Measurements from ENCODE around the gene FZR1. TPM values are rescaled to one million over a fixed set of nuclear protein-coding genes. Genes with fewer than 3 reads are reported as not detected.

FZR1 gene
- total RNA-seq, 1 experiment from 2014 or later: 51.4 TPM

DNA sequence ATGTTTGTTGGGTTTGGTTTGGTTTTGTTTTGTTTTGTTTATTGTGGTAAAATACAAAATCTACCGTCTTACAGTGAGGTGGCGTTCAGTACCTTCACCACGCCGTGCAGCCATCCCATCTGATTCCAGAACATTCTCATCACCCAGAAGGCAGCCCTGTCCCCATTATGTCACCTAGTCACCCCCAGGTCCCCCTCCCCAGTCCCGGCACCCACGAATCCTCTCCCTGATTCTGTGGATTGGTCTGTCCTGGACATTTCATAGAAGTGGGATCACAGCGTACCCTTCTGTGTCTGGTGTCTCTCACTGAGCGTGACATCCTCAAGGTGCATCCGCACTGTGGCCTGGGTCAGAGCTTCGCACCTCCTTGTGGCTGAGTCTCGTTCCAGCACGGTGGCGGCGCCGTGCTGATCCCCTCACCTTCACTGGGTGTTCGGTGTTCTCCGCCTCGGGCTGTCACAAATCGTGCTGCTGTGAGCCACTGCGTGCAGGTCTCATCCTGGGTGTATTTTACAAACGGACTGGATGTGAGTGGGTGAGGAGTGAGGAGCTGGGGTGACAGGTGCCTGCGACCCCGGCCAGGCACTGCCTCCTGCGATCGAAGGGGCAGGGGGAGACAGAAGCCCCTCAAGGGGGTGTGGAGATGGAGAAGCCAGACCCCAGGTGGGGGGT, 32.3 kb downstream of the FZR1 start:
- no peak overlapping the region for H2BK120ac ChIP-seq (ENCODE audit: low read depth, low read length, poor library complexity, severe bottlenecking)
- H3K9me3 Mint-ChIP-seq: no peaks in the 10 kb centered on the region
- no peak overlapping the region for H3K27ac ChIP-seq (ENCODE audit: insufficient read length, low read depth, low read length)
- no peak for DNase-seq
- no peaks in the 10 kb centered on the region for H3K27me3 ChIP-seq (ENCODE audit: insufficient read depth, low read length)
- no peaks in the 10 kb centered on the region for H3K9me3 ChIP-seq (ENCODE audit: control insufficient read depth, low read depth, low read length)
- no peak overlapping the region for H2BK12ac ChIP-seq (ENCODE audit: insufficient read length, low read depth, low read length)
- no peak overlapping the region for H3K4me2 ChIP-seq (ENCODE audit: insufficient read depth, insufficient read length, low read length)
- no peaks in the 10 kb centered on the region for H3K23me2 ChIP-seq (ENCODE audit: insufficient read length, low read depth, low read length, poor library complexity, severe bottlenecking)
- no peak overlapping the region for H2AFZ ChIP-seq (ENCODE audit: low read length)
- no peak overlapping the region for H3K23ac ChIP-seq (ENCODE audit: insufficient read length, low read depth, low read length)
- no peak overlapping the region for H2AK5ac ChIP-seq (ENCODE audit: insufficient read length, low read length)
- no peak overlapping the region for H3K4ac ChIP-seq (ENCODE audit: low read depth, low read length)
- H3K36me3 Mint-ChIP-seq (ENCODE audit: insufficient read depth in 1 of 3, low read depth in 3 of 3): peaks cover 13 to 42% (median 41%) of the 10 kb centered on the region in 3 experiments; a peak in 6 of 7 replicates
- no peak overlapping the region for H3T11ph ChIP-seq (ENCODE audit: low read length)
- no peaks in the 10 kb centered on the region for H4K20me1 ChIP-seq (ENCODE audit: control insufficient read depth, insufficient read depth, insufficient read length)
- H3K18ac ChIP-seq (ENCODE audit: insufficient read length, low read depth, low read length): no peak overlapping the region
- no peak overlapping the region for H4K91ac ChIP-seq (ENCODE audit: insufficient read length, low read depth, low read length)
- H3K56ac ChIP-seq (ENCODE audit: insufficient read length, low read depth, low read length): no peak overlapping the region
- no peak overlapping the region for H3K9ac ChIP-seq (ENCODE audit: extremely low read depth, insufficient read length, low read length)
- no peak overlapping the region for H4K8ac ChIP-seq (replicated peaks; ENCODE audit: insufficient read length, low read depth, low read length)
- TF ChIP-seq, protein P1, sequence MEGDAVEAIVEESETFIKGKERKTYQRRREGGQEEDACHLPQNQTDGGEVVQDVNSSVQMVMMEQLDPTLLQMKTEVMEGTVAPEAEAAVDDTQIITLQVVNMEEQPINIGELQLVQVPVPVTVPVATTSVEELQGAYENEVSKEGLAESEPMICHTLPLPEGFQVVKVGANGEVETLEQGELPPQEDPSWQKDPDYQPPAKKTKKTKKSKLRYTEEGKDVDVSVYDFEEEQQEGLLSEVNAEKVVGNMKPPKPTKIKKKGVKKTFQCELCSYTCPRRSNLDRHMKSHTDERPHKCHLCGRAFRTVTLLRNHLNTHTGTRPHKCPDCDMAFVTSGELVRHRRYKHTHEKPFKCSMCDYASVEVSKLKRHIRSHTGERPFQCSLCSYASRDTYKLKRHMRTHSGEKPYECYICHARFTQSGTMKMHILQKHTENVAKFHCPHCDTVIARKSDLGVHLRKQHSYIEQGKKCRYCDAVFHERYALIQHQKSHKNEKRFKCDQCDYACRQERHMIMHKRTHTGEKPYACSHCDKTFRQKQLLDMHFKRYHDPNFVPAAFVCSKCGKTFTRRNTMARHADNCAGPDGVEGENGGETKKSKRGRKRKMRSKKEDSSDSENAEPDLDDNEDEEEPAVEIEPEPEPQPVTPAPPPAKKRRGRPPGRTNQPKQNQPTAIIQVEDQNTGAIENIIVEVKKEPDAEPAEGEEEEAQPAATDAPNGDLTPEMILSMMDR (conservative IDR thresholded peaks at IDR 0.05): no peak
- no peaks in the 10 kb centered on the region for H3K79me1 ChIP-seq (ENCODE audit: insufficient read depth, low read depth, low read length, poor library complexity, severe bottlenecking)
- no peaks in the 10 kb centered on the region; the same call in 1 of the 2 replicates for H3K27me3 Mint-ChIP-seq (ENCODE audit: low read depth)
- no peak overlapping the region for H3K4me3 Mint-ChIP-seq
- no peak overlapping the region for H2BK5ac ChIP-seq (ENCODE audit: insufficient read length, low read length)
- H3K4me1 Mint-ChIP-seq: peaks cover 6 to 14% of the 10 kb centered on the region in 2 experiments; a peak in 3 of 4 replicates
- H2BK20ac ChIP-seq (ENCODE audit: low read depth, low read length, poor library complexity, severe bottlenecking): no peak overlapping the region
- H3K14ac ChIP-seq (ENCODE audit: insufficient read depth, low read length): no peak overlapping the region
- H3K4me1 ChIP-seq (ENCODE audit: insufficient read depth, low read length): no peaks in the 10 kb centered on the region
- no peak overlapping the region for H2BK15ac ChIP-seq (ENCODE audit: low read depth, low read length)
- no CpG with 5 or more reads among the region's 25 CpGs for WGBS (ENCODE audit: extremely low coverage, insufficient read length, low lambda C conversion rate)
- H4K5ac ChIP-seq (ENCODE audit: insufficient read length, low read depth, low read length): no peak overlapping the region
- peak overlapping the region in 2 of 3 experiments; percentile 70 to 86; a peak in 4 of 7 replicates for H3K27ac Mint-ChIP-seq
- no peaks in the 10 kb centered on the region for H3K79me2 ChIP-seq (ENCODE audit: insufficient read depth, low read length)

Data from H9 (cell line).